ENCODE measurements around the gene PRND. TPM values are rescaled to one million over a fixed set of nuclear protein-coding genes. Genes with fewer than 3 reads are reported as not detected.

Gene PRND
- total and polyA plus RNA-seq, 2 experiments from 2014 or later = 0.10 TPM; not detected in 1

DNA sequence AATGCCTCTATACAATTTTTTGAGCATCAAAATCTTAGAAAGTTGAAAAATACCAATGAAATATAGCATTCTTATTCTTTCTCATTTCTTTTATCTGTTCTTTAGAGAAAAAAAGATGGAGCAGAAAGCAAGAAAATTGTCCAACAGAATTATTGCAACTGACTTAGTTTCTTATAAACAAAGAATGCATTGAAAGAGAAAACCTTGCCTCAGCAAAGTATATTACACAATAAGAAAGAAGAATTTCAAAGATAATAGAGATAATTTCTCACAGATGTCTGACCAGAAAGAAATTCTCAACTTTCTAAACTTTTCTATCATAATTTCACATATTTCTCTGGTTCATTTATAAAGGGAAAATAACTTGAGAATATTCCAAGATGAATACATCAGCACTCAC lies 47.0 kb upstream of the PRND start (continued):
- TF ChIP-seq, protein P1, sequence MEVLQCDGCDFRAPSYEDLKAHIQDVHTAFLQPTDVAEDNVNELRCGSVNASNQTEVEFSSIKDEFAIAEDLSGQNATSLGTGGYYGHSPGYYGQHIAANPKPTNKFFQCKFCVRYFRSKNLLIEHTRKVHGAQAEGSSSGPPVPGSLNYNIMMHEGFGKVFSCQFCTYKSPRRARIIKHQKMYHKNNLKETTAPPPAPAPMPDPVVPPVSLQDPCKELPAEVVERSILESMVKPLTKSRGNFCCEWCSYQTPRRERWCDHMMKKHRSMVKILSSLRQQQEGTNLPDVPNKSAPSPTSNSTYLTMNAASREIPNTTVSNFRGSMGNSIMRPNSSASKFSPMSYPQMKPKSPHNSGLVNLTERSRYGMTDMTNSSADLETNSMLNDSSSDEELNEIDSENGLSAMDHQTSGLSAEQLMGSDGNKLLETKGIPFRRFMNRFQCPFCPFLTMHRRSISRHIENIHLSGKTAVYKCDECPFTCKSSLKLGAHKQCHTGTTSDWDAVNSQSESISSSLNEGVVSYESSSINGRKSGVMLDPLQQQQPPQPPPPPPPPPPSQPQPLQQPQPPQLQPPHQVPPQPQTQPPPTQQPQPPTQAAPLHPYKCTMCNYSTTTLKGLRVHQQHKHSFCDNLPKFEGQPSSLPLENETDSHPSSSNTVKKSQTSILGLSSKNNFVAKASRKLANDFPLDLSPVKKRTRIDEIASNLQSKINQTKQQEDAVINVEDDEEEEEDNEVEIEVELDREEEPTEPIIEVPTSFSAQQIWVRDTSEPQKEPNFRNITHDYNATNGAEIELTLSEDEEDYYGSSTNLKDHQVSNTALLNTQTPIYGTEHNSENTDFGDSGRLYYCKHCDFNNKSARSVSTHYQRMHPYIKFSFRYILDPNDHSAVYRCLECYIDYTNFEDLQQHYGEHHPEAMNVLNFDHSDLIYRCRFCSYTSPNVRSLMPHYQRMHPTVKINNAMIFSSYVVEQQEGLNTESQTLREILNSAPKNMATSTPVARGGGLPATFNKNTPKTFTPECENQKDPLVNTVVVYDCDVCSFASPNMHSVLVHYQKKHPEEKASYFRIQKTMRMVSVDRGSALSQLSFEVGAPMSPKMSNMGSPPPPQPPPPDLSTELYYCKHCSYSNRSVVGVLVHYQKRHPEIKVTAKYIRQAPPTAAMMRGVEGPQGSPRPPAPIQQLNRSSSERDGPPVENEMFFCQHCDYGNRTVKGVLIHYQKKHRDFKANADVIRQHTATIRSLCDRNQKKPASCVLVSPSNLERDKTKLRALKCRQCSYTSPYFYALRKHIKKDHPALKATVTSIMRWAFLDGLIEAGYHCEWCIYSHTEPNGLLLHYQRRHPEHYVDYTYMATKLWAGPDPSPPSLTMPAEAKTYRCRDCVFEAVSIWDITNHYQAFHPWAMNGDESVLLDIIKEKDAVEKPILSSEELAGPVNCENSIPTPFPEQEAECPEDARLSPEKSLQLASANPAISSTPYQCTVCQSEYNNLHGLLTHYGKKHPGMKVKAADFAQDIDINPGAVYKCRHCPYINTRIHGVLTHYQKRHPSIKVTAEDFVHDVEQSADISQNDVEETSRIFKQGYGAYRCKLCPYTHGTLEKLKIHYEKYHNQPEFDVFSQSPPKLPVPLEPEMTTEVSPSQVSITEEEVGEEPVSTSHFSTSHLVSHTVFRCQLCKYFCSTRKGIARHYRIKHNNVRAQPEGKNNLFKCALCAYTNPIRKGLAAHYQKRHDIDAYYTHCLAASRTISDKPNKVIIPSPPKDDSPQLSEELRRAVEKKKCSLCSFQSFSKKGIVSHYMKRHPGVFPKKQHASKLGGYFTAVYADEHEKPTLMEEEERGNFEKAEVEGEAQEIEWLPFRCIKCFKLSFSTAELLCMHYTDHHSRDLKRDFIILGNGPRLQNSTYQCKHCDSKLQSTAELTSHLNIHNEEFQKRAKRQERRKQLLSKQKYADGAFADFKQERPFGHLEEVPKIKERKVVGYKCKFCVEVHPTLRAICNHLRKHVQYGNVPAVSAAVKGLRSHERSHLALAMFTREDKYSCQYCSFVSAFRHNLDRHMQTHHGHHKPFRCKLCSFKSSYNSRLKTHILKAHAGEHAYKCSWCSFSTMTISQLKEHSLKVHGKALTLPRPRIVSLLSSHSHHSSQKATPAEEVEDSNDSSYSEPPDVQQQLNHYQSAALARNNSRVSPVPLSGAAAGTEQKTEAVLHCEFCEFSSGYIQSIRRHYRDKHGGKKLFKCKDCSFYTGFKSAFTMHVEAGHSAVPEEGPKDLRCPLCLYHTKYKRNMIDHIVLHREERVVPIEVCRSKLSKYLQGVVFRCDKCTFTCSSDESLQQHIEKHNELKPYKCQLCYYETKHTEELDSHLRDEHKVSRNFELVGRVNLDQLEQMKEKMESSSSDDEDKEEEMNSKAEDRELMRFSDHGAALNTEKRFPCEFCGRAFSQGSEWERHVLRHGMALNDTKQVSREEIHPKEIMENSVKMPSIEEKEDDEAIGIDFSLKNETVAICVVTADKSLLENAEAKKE (CRISPR knock-in tag; IDR thresholded peaks at IDR 0.05) = no peak
- TF ChIP-seq ETS1 (IDR thresholded peaks at IDR 0.05) = no peak
- TF ChIP-seq NANOG (IDR thresholded peaks at IDR 0.05; ENCODE audit: borderline replicate concordance) = no peak
- no peak for TF ChIP-seq CTCF (conservative IDR thresholded peaks at IDR 0.05; ENCODE audit: low read depth in 2 of 2)

DNA sequence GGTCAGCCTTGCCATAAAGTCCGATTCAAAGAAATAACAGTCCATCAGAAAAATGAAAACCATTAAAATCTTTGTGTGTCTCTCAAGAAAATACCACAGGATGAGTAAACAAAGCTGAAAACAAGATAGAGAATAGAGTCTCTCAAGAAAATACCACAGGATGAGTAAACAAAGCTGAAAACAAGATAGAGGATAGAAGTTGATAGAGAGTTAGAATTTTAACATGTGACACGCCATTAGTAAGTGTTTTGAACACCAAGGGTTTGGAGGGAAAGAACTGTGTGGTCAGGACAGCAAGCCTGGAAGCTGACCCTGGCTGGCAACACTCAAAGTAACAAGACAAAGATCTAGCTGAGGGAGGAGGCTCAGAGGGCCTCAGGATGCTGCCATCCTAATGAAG lies 43.9 kb upstream of the PRND start:
- Mint-ChIP-seq H3K27ac (no peak overlapping the region), H3K36me3 (ENCODE audit: low read depth) (no peaks in the 10 kb centered on the region), H3K4me1 (peaks cover 33% of the 10 kb centered on the region), H3K4me3 (no peak overlapping the region), H3K27me3 (ENCODE audit: insufficient read depth, low read depth, poor library complexity) (peaks cover 9% of the 10 kb centered on the region), H3K9me3 (no peaks in the 10 kb centered on the region)
- Histone ChIP-seq H3F3A (replicated peaks; ENCODE audit: low read depth) (no peaks in the 10 kb centered on the region), H3K79me2 (replicated peaks; ENCODE audit: insufficient read depth) (no peaks in the 10 kb centered on the region), H3K36me3 (ENCODE audit: insufficient read depth) (no peaks in the 10 kb centered on the region), H3K27me3 (ENCODE audit: insufficient read depth) (no peaks in the 10 kb centered on the region), H3K4me3 (no peak overlapping the region), H4K20me1 (replicated peaks; ENCODE audit: insufficient read depth) (no peaks in the 10 kb centered on the region), H2AFZ (no peak overlapping the region), H3K4me2 (no peak overlapping the region), H3K9me2 (ENCODE audit: insufficient read depth) (no peaks in the 10 kb centered on the region), H3K27ac (ENCODE audit: low read depth) (no peak overlapping the region), H3K4me1 (ENCODE audit: insufficient read depth) (peaks cover 22% of the 10 kb centered on the region)
- no peak for ATAC-seq
- DNase-seq (ENCODE audit: low spot score) = no peak
- TF ChIP-seq EZH2 (IDR thresholded peaks at IDR 0.05; ENCODE audit: low read depth, unreplicated experiment) (no peak), ETS1 (IDR thresholded peaks at IDR 0.05) (no peak)
